Loucy (cell line): ENCODE data around the gene DLK2.

Experiments used
- H2AFZ ChIP-seq: fragments of 200-600 bp; sonication (generic); 2 replicates; pipeline ENCODE4 v1.6.0; 2016; ENCODE audit warnings: antibody characterized with exemption, mild to moderate bottlenecking, low read length, moderate library complexity
- H3F3A ChIP-seq: fragments of 200-600 bp; 2 replicates; pipeline ENCODE4 v1.6.0; 2016; ENCODE audit warnings: antibody characterized with exemption, low read depth, mild to moderate bottlenecking
- H3K27me3 ChIP-seq: fragments of 200-600 bp; sonication (generic); 2 replicates; pipeline ENCODE4 v1.6.1; 2014; ENCODE audit warnings: low read length, mild to moderate bottlenecking; ENCODE audit not compliant: insufficient read depth, poor library complexity, severe bottlenecking
- H3K36me3 ChIP-seq: fragments of 200-600 bp; sonication (generic); 2 replicates; pipeline ENCODE4 v1.6.1; 2016; ENCODE audit warnings: low read length; ENCODE audit not compliant: insufficient read depth
- H3K4me1 ChIP-seq: fragments of 200-600 bp; sonication (generic); 2 replicates; pipeline ENCODE4 v1.5.1; 2014; ENCODE audit warnings: low read length, mild to moderate bottlenecking; ENCODE audit not compliant: insufficient read depth, poor library complexity, severe bottlenecking
- H3K4me2 ChIP-seq: fragments of 200-600 bp; sonication (generic); 2 replicates; pipeline ENCODE4 v1.6.0; 2014; ENCODE audit warnings: antibody characterized with exemption, low read length, low read depth, mild to moderate bottlenecking; ENCODE audit not compliant: poor library complexity, severe bottlenecking
- H3K4me3 ChIP-seq: fragments of 200-600 bp; sonication (generic); 2 replicates; pipeline ENCODE4 v1.5.1; 2014; ENCODE audit warnings: low read length, mild to moderate bottlenecking, mixed read lengths; ENCODE audit not compliant: poor library complexity, severe bottlenecking
- H3K79me2 ChIP-seq: fragments of 200-600 bp; sonication (generic); 2 replicates; pipeline ENCODE4 v1.6.1; 2014; ENCODE audit warnings: low read length; ENCODE audit not compliant: insufficient read depth
- H3K9ac ChIP-seq: fragments of 200-600 bp; sonication (generic); 2 replicates; pipeline ENCODE4 v1.6.0; 2014; ENCODE audit warnings: mild to moderate bottlenecking, low read depth, low read length, moderate library complexity; ENCODE audit not compliant: poor library complexity, severe bottlenecking
- H3K9me2 ChIP-seq: fragments of 200-600 bp; sonication (generic); replicated peaks from 2 replicates; pipeline ENCODE4 v1.6.1; 2016; ENCODE audit warnings: low read depth, low read length, mixed read lengths
- H3K9me3 ChIP-seq: fragments of 200-600 bp; sonication (generic); 2 replicates; pipeline ENCODE4 v1.6.1; 2014; ENCODE audit warnings: mild to moderate bottlenecking, antibody characterized with exemption, low read length, low read depth; ENCODE audit not compliant: insufficient read depth
- H4K20me1 ChIP-seq: fragments of 200-600 bp; sonication (generic); 2 replicates; pipeline ENCODE4 v1.6.0; 2014; ENCODE audit warnings: antibody characterized with exemption, low read length, mild to moderate bottlenecking; ENCODE audit not compliant: insufficient read depth, poor library complexity, severe bottlenecking
- CTCF ChIP-seq: fragments of 200-600 bp; sonication (generic); conservative IDR thresholded peaks from 2 replicates; pipeline ENCODE4 v1.5.1; 2014; ENCODE audit warnings: mild to moderate bottlenecking, antibody characterized with exemption, low read length
- EZH2phosphoT487 ChIP-seq: fragments of 200-600 bp; IDR thresholded peaks from 2 replicates; pipeline ENCODE4 v1.6.1; 2018; ENCODE audit warnings: antibody characterized with exemption, mild to moderate bottlenecking, moderate library complexity, borderline replicate concordance

DLK2 gene

GRCh38 chr6:43450699-43451131 is 4.6 kb downstream of the DLK2 start:
- Histone ChIP-seq H2AFZ (no peak overlapping the region), H3K27me3 (no peaks in the 10 kb centered on the region), H3K36me3 (no peaks in the 10 kb centered on the region), H3K9me3 (no peaks in the 10 kb centered on the region), H3F3A (no peaks in the 10 kb centered on the region), H3K9me2 (no peaks in the 10 kb centered on the region), H3K4me2 (no peak overlapping the region), H3K9ac (no peak overlapping the region), H3K79me2 (no peaks in the 10 kb centered on the region), H3K4me3 (no peak overlapping the region), H4K20me1 (no peaks in the 10 kb centered on the region), H3K4me1 (no peaks in the 10 kb centered on the region)
- no peak for TF ChIP-seq CTCF
- TF ChIP-seq EZH2phosphoT487, result no peak

DNA sequence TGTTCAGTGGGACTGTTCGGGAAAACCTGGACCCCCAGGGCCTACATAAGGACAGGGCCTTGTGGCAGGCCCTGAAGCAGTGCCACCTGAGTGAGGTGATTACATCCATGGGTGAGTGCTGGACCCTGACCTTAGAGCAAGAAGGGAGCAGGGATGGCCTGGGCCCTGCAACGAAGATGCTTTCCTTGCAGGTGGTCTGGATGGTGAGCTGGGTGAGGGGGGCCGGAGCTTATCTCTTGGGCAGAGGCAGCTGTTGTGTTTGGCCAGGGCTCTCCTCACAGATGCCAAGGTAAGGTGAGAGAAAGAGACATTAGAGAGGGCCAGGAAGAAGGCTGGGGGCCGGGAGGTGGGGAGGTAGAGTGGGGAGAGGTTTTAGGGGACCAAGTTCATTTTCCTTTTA is 6.4 kb downstream of the DLK2 start:
- no peaks in the 10 kb centered on the region for H3K9me2 ChIP-seq
- H3K4me3 ChIP-seq, result no peak overlapping the region
- no peaks in the 10 kb centered on the region for H3K4me1 ChIP-seq
- no peaks in the 10 kb centered on the region for H3F3A ChIP-seq
- no peaks in the 10 kb centered on the region for H3K27me3 ChIP-seq
- no peak overlapping the region for H3K4me2 ChIP-seq
- H3K36me3 ChIP-seq, result no peaks in the 10 kb centered on the region
- no peaks in the 10 kb centered on the region for H3K79me2 ChIP-seq
- no peak overlapping the region for H3K9ac ChIP-seq
- no peaks in the 10 kb centered on the region for H3K9me3 ChIP-seq
- no peak overlapping the region for H2AFZ ChIP-seq
- TF ChIP-seq EZH2phosphoT487 (no peak), CTCF (no peak)
- H4K20me1 ChIP-seq, result no peaks in the 10 kb centered on the region

- Histone ChIP-seq H3K4me3 (no peak overlapping the region), H3K79me2 (no peaks in the 10 kb centered on the region), H3F3A (no peaks in the 10 kb centered on the region), H3K36me3 (no peaks in the 10 kb centered on the region), H3K9ac (no peak overlapping the region), H3K4me2 (no peak overlapping the region), H3K4me1 (no peaks in the 10 kb centered on the region), H3K9me2 (no peaks in the 10 kb centered on the region), H4K20me1 (no peaks in the 10 kb centered on the region), H3K9me3 (no peaks in the 10 kb centered on the region), H2AFZ (no peak overlapping the region), H3K27me3 (no peaks in the 10 kb centered on the region)
- no peak for TF ChIP-seq CTCF
- TF ChIP-seq EZH2phosphoT487, result no peak
Observed at GRCh38 chr6:43447604-43448003, 7.7 kb downstream of the DLK2 start.
